Measurements from ENCODE around the gene UROS.

Gene UROS

DNA sequence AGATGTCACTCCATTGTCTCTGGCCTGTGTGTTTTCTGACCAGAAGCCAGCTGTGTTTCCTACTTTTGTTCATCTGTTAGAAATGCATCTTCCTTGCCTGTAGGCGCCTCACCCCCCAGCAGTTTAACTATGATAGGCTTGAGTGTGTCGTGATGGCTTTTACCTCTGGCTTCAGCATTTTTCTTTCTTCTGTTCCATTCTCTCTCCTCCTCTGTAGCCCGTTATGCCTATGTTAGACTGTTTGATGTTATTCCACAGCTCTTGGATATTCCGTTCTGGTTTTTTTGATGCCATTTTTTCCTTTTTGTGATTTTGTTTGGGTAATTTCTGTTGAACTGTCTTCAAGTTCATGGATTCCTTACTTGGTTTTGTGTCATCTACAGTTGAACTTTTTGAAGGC lies 65.3 kb downstream of the UROS start:
- no peak for DNase-seq

DNA sequence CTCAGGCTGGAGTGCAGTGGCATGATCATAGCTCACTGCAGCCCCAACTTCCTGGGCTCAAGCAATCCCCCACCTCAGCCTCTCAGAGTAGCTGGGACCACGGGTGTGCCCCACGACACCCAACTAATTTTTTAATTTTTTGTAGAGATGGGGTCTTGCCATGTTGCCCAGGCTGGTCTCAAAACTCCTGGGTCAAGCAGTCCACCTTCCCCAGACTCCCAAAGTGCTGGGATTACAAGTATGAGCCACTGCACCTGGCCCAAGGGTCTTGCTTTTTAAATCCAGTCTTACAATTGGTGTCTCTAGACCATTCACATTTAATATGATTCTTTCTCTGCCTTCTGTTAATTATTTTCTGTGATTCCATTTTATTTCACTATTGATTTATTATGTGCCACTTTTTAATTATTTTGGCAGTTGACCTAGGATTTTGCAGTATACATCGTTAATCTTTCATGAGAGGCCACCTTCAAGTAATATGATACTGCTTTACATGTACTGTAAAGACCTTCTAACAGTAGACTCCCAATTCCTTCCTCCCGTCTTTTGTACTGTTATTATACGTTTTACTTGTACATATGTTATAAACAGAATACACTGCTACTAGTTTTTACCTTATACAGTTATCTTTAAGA lies 66.1 kb downstream of the UROS start:
- no peak for DNase-seq

DNA sequence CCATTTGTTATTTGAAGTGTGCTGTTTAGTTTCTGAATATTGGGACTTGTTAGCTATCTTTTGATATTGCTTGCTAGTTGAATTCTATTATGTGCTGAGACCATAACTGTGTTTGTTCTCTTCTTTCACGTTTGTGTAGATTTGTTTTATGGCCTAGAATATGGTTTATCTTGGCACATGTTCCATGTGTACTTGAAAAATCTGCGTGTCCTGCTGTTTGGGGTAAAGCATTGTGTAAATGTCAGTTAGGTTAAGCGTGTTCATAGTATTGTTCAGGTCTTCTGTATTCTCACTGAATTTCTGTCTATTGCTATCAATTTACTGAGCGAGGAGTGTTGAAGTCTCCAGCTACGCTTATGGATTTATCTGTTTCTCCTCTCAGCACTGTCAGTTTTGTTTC lies 66.9 kb downstream of the UROS start:
- DNase-seq: no peak

DNA sequence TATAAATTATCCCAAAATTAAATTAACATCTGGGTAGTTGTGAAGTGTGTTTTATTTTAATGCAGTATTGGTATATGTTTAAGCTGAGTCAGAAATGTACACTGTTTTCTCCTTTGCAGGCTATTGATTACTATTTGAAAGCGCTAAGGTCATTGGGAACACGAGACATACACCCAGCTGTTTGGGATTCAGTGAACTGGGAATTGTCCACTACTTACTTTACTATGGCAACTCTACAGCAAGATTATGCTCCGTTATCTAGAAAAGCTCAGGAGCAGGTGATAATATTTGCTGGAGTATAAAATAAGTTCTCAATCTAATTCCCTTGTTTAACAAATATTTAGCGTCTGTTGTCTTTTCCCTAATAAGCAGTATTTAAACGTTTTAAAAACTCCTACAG lies 75.6 kb downstream of the UROS start:
- DNase-seq: no peak

DNA sequence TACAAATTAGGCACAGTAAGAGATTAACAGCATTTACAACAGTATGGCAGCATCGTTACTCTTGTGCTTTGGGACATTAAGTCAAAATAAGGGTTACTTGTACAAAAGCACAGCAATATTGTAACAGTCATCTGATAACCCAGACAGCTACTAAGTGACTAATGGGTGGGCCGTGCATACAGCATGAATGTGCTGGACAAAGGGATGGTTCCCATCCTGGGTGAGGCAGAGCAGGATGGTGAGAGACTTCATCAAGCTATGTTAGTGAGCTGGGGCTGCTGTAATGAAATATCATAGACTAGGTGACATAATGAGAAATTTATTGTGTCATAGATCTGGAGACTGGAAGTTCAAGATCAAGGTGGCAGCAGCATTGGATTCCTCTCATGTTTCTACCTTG lies 78.1 kb downstream of the UROS start:
- no peak for DNase-seq

DNA sequence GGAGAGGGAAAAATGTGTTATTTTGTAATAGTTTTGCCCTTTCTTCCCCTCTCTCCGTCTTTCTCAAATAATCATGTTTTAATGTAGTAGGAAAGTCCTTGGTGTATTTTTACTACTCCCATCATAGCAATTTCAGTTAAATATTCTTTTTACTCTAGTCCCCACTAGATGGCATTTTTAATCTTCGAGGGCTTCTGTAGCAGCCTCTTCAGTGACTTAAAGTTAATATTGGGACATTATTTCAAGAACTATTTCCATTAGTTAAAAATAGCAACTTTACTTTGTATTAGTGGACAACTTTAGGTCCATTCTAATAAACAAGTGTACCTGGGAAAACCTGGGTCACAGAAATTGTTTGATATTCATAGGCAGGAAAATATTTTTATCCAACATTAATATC lies 80.6 kb downstream of the UROS start:
- no peak for DNase-seq

DNA sequence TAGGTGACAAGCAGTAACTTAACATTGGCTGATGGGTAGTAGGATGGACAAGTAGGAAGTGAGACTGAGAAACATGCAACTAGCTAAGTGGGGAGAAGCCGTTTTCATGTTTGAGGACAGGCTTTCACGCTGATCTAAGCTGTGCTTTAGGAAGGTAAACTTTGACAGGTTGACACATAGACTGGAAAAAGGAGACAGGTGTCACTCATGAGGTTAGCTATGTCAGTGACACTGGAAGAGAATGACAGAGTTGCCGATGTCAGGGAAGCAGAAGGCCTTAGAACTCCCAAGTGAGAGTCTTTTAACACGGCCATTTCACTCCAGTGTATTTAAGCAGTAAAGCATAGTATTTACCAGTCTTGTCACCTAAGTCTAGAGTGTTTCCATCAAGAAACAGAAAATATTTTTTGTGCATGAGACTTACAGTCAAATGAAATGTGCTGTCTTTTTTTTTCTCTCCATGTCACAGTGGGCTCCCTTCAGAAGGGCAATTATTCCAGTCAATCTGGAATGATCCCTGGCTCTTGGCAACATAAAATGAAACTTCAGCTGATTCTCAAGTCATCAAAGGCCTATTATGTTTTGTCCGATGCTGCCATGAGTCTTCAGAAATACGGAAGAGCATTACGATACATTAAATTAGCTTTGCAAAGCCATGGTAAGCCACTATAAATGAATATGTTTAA lies 82.9 kb downstream of the UROS start:
- DNase-seq: no peak
